K562 (cell line): ENCODE data around the gene DDX51. TPM values are rescaled to one million over a fixed set of nuclear protein-coding genes. Genes with fewer than 3 reads are reported as not detected.

Experiments
- CCAR2 ChIP-seq: fragments of 200-400 bp; formaldehyde crosslinking; IDR thresholded peaks from 2 replicates; pipeline ENCODE4 v1.6.1; 2017; ENCODE audit warnings: mild to moderate bottlenecking, low read depth, low read length
- CEBPG ChIP-seq, 3 experiments: fragments of 200-800 bp in 1 of 3; sonication (Bioruptor generic) in 1 of 3; sonication (generic) in 1 of 3; formaldehyde crosslinking in 1 of 3; IDR thresholded peaks in 2 of 3; conservative IDR thresholded peaks in 1 of 3; 2 replicates each; pipeline versions ENCODE4 v1.6.1 to v1.8.0; 2016 to 2022; ENCODE audit warnings: missing compliant biosample characterization in 2 of 3, missing genetic modification characterization in 2 of 3, mild to moderate bottlenecking in 1 of 3, missing genetic modification reagents in 1 of 3
- DEAF1 ChIP-seq: fragments of 450-650 bp; formaldehyde crosslinking; IDR thresholded peaks from 2 replicates; pipeline ENCODE4 v1.4.0; 2020; ENCODE audit warnings: mild to moderate bottlenecking, moderate library complexity
- ELK3 ChIP-seq: fragments of 450-650 bp; formaldehyde crosslinking; IDR thresholded peaks from 2 replicates; pipeline ENCODE4 v1.4.0; 2020; ENCODE audit warnings: mild to moderate bottlenecking
- ESRRA ChIP-seq: fragments of 450-650 bp; IDR thresholded peaks from 2 replicates; pipeline ENCODE4 v1.6.1; 2014; ENCODE audit warnings: low read depth, mild to moderate bottlenecking, moderate library complexity, borderline replicate concordance
- FOXA1 ChIP-seq: fragments of 450-650 bp; IDR thresholded peaks from 2 replicates; pipeline ENCODE4 v1.6.1; 2016; ENCODE audit warnings: mild to moderate bottlenecking, borderline replicate concordance
- MEF2D ChIP-seq: conservative IDR thresholded peaks from 2 replicates; pipeline ENCODE4 v1.6.1; 2016; ENCODE audit warnings: low read depth, missing genetic modification characterization, missing compliant biosample characterization
- MYC ChIP-seq, 2 experiments: fragments of 250-450 bp in 1 of 2; sonication (Bioruptor Pico) in 1 of 2; IDR thresholded peaks; 2 replicates each; pipeline versions ENCODE4 v1.5.1 to v1.6.1; 2012 to 2021; ENCODE audit warnings: low read depth in 2 of 2, borderline replicate concordance in 1 of 2, improper control_type of control experiment in 1 of 2, low read length in 1 of 2, mild to moderate bottlenecking in 1 of 2, moderate library complexity in 1 of 2
- NR0B1 ChIP-seq: fragments of 450-650 bp; IDR thresholded peaks from one replicate; pipeline ENCODE4 v1.6.1; 2018; ENCODE audit warnings: mild to moderate bottlenecking, moderate library complexity; ENCODE audit not compliant: partially characterized antibody
- PKNOX1 ChIP-seq: fragments of 450-650 bp; IDR thresholded peaks from 2 replicates; pipeline ENCODE4 v1.6.1; 2016
- RAD21 ChIP-seq, 2 experiments: fragments of 250-450 bp in 1 of 2; fragments of 450-650 bp in 1 of 2; sonication (Bioruptor Pico) in 1 of 2; formaldehyde crosslinking in 1 of 2; IDR thresholded peaks in 1 of 2; conservative IDR thresholded peaks in 1 of 2; 2 replicates each; pipeline versions ENCODE4 v1.4.0 to v1.8.0; 2020 to 2022; ENCODE audit warnings: mild to moderate bottlenecking in 2 of 2, moderate library complexity in 1 of 2
- TBP ChIP-seq: optimal IDR thresholded peaks from 2 replicates; pipeline ENCODE3; 2011; ENCODE audit warnings: low read depth, low read length, improper control_type of control experiment
- ZBTB8A ChIP-seq: fragments of 450-650 bp; IDR thresholded peaks from 2 replicates; pipeline ENCODE4 v1.6.1; 2018; ENCODE audit warnings: mild to moderate bottlenecking, moderate library complexity; ENCODE audit not compliant: partially characterized antibody
- ZFP36 ChIP-seq: fragments of 150-350 bp; IDR thresholded peaks from 2 replicates; pipeline ENCODE4 v1.6.1; 2018; ENCODE audit warnings: low read length, low read depth; ENCODE audit not compliant: partially characterized antibody
- ZFP91 ChIP-seq: sonication (generic); formaldehyde crosslinking; IDR thresholded peaks from 2 replicates; pipeline ENCODE4 v1.8.0; 2022; ENCODE audit warnings: mild to moderate bottlenecking, missing genetic modification reagents
- ZNF133 ChIP-seq: fragments of 250-450 bp; sonication (Bioruptor Pico); IDR thresholded peaks from 2 replicates; pipeline ENCODE4 v1.4.0; 2020; ENCODE audit warnings: mild to moderate bottlenecking
- ZNF274 ChIP-seq: IDR thresholded peaks from 2 replicates; pipeline ENCODE4 v1.6.1; 2011; ENCODE audit warnings: low read depth, mild to moderate bottlenecking, low read length, moderate library complexity, borderline replicate concordance
- ZNF384 ChIP-seq: IDR thresholded peaks from 2 replicates; pipeline ENCODE4 v1.6.1; 2012; ENCODE audit warnings: low read depth, low read length, improper control_type of control experiment
- ZNF408 ChIP-seq: fragments of 250-450 bp; sonication (Bioruptor Pico); IDR thresholded peaks from 2 replicates; pipeline ENCODE4 v1.4.0; 2020; ENCODE audit warnings: low read depth, mild to moderate bottlenecking, moderate library complexity
- ZSCAN32 ChIP-seq: fragments of 450-650 bp; formaldehyde crosslinking; IDR thresholded peaks from 2 replicates; pipeline ENCODE4 v1.4.0; 2020; ENCODE audit warnings: mild to moderate bottlenecking, moderate library complexity
- polyA plus RNA-seq, 8 experiments: library from polyadenylated mRNA; depleted of rRNA in 4 of 8; stranded (reverse) in 5 of 8; unstranded in 3 of 8; fragments of >200 nt; fragmentation: Nextera tagmentation in 2 of 8; fragmentation: Illumina TruSeq in 1 of 8; extraction: Ambion mirVana in 2 of 8; extraction: Trizol in 1 of 8; gene quantifications; 2 replicates each; pipeline versions ENCODE4 v1.2.1 to v1.2.3, GENCODE V29; 2011 to 2014; ENCODE audit warnings: inconsistent platforms in 1 of 8, missing spikeins in 1 of 8
- total RNA-seq, 7 experiments: library from RNA; depleted of rRNA in 6 of 7; stranded (reverse); fragments of >200 nt in 6 of 7; fragmentation: Illumina TruSeq in 2 of 7; extraction: Trizol in 2 of 7; gene quantifications; 2 replicates each; pipeline versions ENCODE4 v1.2.1 to v1.2.3, GENCODE V29; 2011 to 2021; ENCODE audit warnings: low replicate concordance in 1 of 7

Gene DDX51
- total and polyA plus RNA-seq, 9 of the 15 experiments (the other 6 are each of a cell fraction or from before 2014, with no cell fraction given), result 1.1 to 35.9 (median 12.4) TPM

- TF ChIP-seq ZFP91 (CRISPR knock-in tag) (no peak), FOXA1 (no peak), CEBPG (CRISPR knock-in tag; IDR thresholded peaks at IDR 0.05) (no peak), CEBPG (tag; conservative IDR thresholded peaks at IDR 0.05 in 1 of 2, IDR thresholded peaks at IDR 0.05 in 1 of 2) (no peak), ESRRA (peak; percentile 71; the same call in 1 of the 2 replicates), CCAR2 (no peak), TBP (peak; percentile 71), RAD21 (CRISPR knock-in tag; conservative IDR thresholded peaks at IDR 0.05 in 1 of 2, IDR thresholded peaks at IDR 0.05 in 1 of 2) (no peak), DEAF1 (CRISPR knock-in tag) (no peak), MEF2D (tag) (no peak), MYC (IDR thresholded peaks at IDR 0.05; ENCODE audit: low read depth, low read length) (peak; percentile 99), MYC (CRISPR knock-in tag; IDR thresholded peaks at IDR 0.05; ENCODE audit: borderline replicate concordance, low read depth) (no peak), ZNF408 (CRISPR knock-in tag) (no peak), ELK3 (no peak), NR0B1 (no peak), ZBTB8A (no peak), ZNF133 (no peak), ZFP36 (peak; percentile 3), ZNF274 (no peak), PKNOX1 (no peak), ZNF384 (no peak), ZSCAN32 (CRISPR knock-in tag) (no peak)
Observed at GRCh38 chr12:132144115-132144809, at the start of gene DDX51, which contains the start of gene NOC4L (continued).
